AG04450 (cell line): ENCODE measurements around the gene MINK1. TPM values are rescaled to one million over a fixed set of nuclear protein-coding genes. Genes with fewer than 3 reads are reported as not detected.
"Not testable (repeated sequence)": the region's sequence is repeated elsewhere in the genome, so short reads cannot be mapped to it uniquely, and the experiment has no call there.

Experiments
- CTCF ChIA-PET: fragments of 300-600, 350-600 bp; formaldehyde crosslinking; extraction: SDS; loops from one replicate; lab custom pipeline; 2022; ENCODE audit warnings: antibody characterized with exemption, inconsistent platforms; lab: Charles Lee
- POLR2A ChIA-PET: fragments of 350-600 bp; formaldehyde crosslinking; extraction: SDS; loops from one replicate; lab custom pipeline; 2021; ENCODE audit warnings: antibody characterized with exemption, inconsistent platforms; lab: Yijun Ruan, JAX
- DNase-seq: peaks from one replicate; pipeline ENCODE4 v3.0.0-alpha.2; 2011; ENCODE audit warnings: low read depth, low spot score
- H3K27ac ChIP-seq: one replicate; pipeline ENCODE4 v1.5.1; 2012; ENCODE audit warnings: low read depth, low read length, control low read depth
- H3K27me3 ChIP-seq: one replicate; pipeline ENCODE4 v1.6.0; 2012; ENCODE audit warnings: low read length; ENCODE audit not compliant: control insufficient read depth, insufficient read depth
- H3K4me3 ChIP-seq: 2 replicates; pipeline ENCODE4 v1.5.1; 2011; ENCODE audit warnings: mild to moderate bottlenecking, low read depth, low read length, control low read depth
- H3K9me3 ChIP-seq: 2 replicates; pipeline ENCODE4 v1.5.1; 2012; ENCODE audit warnings: low read length; ENCODE audit not compliant: control insufficient read depth, insufficient read depth
- CTCF ChIP-seq: IDR thresholded peaks from 2 replicates; pipeline ENCODE4 v1.5.1; 2011; ENCODE audit warnings: low read depth, low read length, control low read depth, inconsistent platforms
- polyA plus RNA-seq: library from polyadenylated mRNA; depleted of rRNA; stranded (reverse); fragments of >200 nt; gene quantifications from 2 replicates; pipeline ENCODE4 v1.2.3, GENCODE V29; 2011

Gene MINK1
- polyA plus RNA-seq, 1 experiment = 29.4 TPM

DNA sequence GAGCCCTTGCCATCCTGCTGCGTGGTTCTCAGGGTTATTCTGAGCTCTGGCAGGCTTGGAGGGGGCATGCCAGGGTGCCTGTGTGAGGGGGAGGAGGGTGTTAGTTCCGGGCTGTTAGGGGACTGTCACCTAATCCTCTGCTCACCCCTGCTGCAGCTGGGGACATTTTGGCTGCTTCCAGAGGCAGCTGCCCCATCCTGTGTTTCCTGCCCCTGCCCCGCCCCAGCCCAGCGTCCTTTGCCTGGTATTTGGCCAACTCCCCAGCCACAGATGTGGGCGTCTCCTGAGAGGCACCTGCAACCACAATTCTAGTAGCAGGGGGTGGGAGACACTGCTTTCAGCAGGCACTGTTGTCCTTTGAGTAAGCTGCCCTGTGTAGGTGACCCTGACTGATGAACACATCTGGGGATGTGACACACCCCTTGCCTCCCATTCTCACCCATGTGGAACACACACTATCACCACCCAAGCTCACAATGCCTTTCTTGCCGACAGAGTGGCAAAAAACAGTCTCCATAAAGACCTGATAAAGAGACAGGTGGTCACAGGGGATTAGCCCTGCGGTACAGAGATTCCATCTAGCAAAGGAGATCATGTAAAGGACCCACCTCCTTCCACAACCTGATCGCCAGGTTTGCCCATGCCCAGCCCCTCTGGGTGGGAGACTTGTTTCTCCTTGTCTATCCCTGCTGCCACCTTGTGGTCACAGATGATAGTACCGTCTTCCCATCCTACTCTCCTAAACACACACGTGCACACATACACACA, 70.1 kb downstream of the MINK1 start, which contains the start of gene CHRNE:
CHRNE (minus strand) TSS at position 48 of the 768 bp plus-strand sequence; CDS start at position 13, 35 bp downstream.
- ChIA-PET CTCF (interaction anchor here (0.6 to 1.8 kb wide), 9 partner anchors 16 to 482 kb away, joined by 3 to 7 read pairs (median 3); partner anchors contain the start of genes ARRB2 and PSMB6), POLR2A (no interaction called here)
- peaks cover 5% of the 10 kb centered on the region for H3K27me3 ChIP-seq
- TF ChIP-seq CTCF = peak; percentile 82
- no peak within 1 kb of the TSS for H3K27ac ChIP-seq
- H3K9me3 ChIP-seq = peaks cover 26% of the 10 kb centered on the region; the same call in 1 of the 2 replicates
- H3K4me3 ChIP-seq = no peak within 1 kb of the TSS
- peak; percentile 56 for DNase-seq

DNA sequence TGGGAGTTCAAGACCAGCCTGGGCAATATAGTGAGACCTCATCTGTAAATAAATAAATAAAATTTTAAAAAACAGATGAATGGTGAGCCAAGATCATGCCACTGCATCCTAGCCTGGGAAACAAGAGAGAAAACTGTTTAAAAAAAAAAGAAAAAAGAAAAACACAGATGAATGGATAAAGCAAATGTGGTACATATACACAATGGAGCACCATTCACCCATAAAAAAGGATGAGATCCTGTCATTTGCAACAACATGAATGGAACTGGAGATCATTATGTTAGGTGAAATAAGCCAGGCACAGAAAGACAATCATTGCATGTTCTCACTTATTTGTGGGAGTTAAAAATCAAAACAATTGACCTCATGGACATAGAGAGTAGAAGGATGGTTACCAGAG, 73.5 kb downstream of the MINK1 start:
- POLR2A ChIA-PET, H3K4me3 ChIP-seq, H3K27ac ChIP-seq, H3K9me3 ChIP-seq, DNase-seq, CTCF ChIA-PET, H3K27me3 ChIP-seq: not testable (repeated sequence)

DNA sequence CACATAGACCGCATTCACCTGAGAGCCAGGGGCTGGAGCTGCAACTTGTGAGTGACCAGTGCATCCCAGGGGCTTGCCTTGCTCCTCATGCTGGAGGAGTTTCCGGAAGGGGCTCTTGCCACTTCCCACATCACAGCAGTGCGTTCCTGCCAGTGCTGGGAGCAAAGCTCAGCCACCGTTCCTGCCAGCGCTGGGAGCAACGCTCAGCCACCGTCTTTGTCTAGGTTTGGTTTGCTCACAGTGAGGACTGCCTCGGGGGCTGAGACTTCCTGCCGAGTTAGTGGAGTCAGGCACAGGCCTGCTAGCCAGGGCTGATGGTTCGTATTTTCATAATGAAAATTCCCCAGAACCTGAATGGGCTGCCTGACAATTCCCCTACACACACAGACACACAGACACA, 75.2 kb downstream of the MINK1 start:
- Histone ChIP-seq H3K27ac (no peak overlapping the region), H3K4me3 (no peak overlapping the region), H3K9me3 (no peaks in the 10 kb centered on the region), H3K27me3 (peaks cover 3% of the 10 kb centered on the region)
- CTCF ChIA-PET = interaction anchor here (0.6 to 2.1 kb wide), 26 partner anchors 9 to 508 kb away, joined by 3 to 25 read pairs (median 4); partner anchors contain the start of genes CAMTA2, ENO3, RNF167 and SLC25A11
- POLR2A ChIA-PET = interaction anchor here (1.0 to 1.8 kb wide), 5 partner anchors 12 to 59 kb away, joined by 3 to 14 read pairs (median 4); partner anchors contain the start of genes RNF167, SLC25A11 and SPAG7
- DNase-seq = no peak
- no peak for TF ChIP-seq CTCF

- Histone ChIP-seq H3K4me3 (no peak overlapping the region), H3K27me3 (peaks cover 3% of the 10 kb centered on the region), H3K27ac (no peak overlapping the region), H3K9me3 (no peaks in the 10 kb centered on the region)
- ChIA-PET CTCF (interaction anchor here (0.6 to 2.1 kb wide), 31 partner anchors 9 to 508 kb away, joined by 3 to 25 read pairs (median 4); partner anchors contain the start of genes C17orf107, CAMTA2, ENO3 and RNF167), POLR2A (interaction anchor here (0.6 to 1.8 kb wide), 9 partner anchors 11 to 443 kb away, joined by 3 to 14 read pairs (median 4); partner anchors contain the start of genes RNF167, SLC25A11 and SPAG7)
- peak; percentile 89 for TF ChIP-seq CTCF
- peak; percentile 85 for DNase-seq
Measured at GRCh38 chr17:4908711-4909496, 75.8 kb downstream of the MINK1 start.

DNA sequence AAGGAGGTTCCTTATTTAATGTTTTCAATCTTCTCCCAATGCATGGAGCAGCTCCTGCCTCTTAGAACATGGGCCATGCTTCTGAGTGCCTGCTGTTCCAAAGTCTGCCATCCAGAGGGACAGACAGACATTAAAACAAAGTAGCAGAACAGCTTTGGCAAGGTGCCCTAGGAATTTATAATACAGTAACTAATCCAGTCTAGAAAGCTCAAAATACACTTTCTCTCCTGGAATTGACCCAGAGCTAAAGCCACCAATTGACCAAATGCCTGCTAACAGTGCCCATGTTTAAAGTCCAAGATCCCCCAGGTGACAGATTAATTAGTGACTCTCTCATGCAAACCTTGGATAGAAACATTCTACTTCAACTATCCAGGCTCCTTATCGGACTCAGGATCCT, 80.9 kb downstream of the MINK1 start:
- CTCF ChIA-PET = interaction anchor here (0.9 to 1.0 kb wide), 2 partner anchors 74 to 148 kb away, joined by 3 read pairs; partner anchors contain the start of gene CAMTA2

DNA sequence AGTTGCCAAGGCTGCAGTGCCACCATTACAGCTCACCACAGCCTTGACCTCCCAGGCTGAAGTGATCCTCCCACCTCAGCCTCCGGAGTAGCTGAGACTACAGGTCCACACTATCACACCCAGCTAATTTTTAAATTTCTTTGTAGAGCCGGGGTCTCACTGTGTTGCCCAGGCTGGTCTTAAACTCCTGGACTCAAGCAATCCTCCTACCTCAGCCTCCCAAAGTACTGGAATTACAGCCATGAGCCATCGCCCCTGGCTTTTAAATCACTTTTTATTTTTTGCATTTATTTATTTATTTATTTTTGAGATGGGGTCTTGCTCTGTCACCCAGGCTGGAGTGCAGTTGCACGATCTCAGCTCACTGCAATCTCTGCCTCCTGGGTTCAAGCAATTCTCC, 81.4 kb downstream of the MINK1 start:
- DNase-seq, H3K27me3 ChIP-seq, H3K27ac ChIP-seq, H3K4me3 ChIP-seq, CTCF ChIA-PET, H3K9me3 ChIP-seq: not testable (repeated sequence)
- POLR2A ChIA-PET = interaction anchor here (0.9 to 1.1 kb wide), 2 partner anchors 12 to 25 kb away, joined by 3 to 6 read pairs; partner anchors contain the start of genes RNF167 and SLC25A11

More for the DNA sequence above, 80.9 kb downstream of the MINK1 start:
- TF ChIP-seq CTCF = no peak
- Histone ChIP-seq H3K27ac (no peak overlapping the region), H3K4me3 (no peak overlapping the region), H3K27me3 (no peaks in the 10 kb centered on the region), H3K9me3 (no peaks in the 10 kb centered on the region)
- no peak for DNase-seq
- POLR2A ChIA-PET = interaction anchor here (0.9 to 1.1 kb wide), 2 partner anchors 12 to 26 kb away, joined by 3 to 6 read pairs; partner anchors contain the start of genes RNF167 and SLC25A11
